Left lung (tissue), 10 donors: ENCODE measurements around the gene CIDEB. TPM values are rescaled to one million over a fixed set of nuclear protein-coding genes. Genes with fewer than 3 reads are reported as not detected.
A peak's percentile ranks its signal among the peaks of the same experiment; 100 is the strongest.

Experiments
- ATAC-seq: fragments of 200-7000 bp; cut with Tn5 transposase; one replicate; pipeline ENCODE4 v1.9.1; 2020; ENCODE audit warnings: moderate library complexity
- DNase-seq, 4 donors: peaks; one replicate each; pipeline ENCODE4 v3.0.0-alpha.2; 2013 to 2020
- H3K27ac ChIP-seq, 2 donors: fragments of 200-600 bp; sonication (generic) in 1 of 2; one replicate each; pipeline versions ENCODE4 v1.5.0 to v1.8.0; 2020 to 2021
- H3K27me3 ChIP-seq, 2 donors: fragments of 200-600 bp; sonication (generic) in 1 of 2; one replicate each; pipeline versions ENCODE4 v1.5.0 to v1.8.0; 2020 to 2021
- H3K36me3 ChIP-seq, 2 donors: fragments of 200-600 bp; sonication (generic) in 1 of 2; one replicate each; pipeline versions ENCODE4 v1.5.0 to v1.8.0; 2020 to 2021
- H3K4me1 ChIP-seq, 2 donors: fragments of 200-600 bp; one replicate each; pipeline ENCODE4 v1.8.0; 2021
- H3K4me3 ChIP-seq, 2 donors: fragments of 200-600 bp; sonication (generic) in 1 of 2; one replicate each; pipeline versions ENCODE4 v1.5.0 to v1.8.0; 2020 to 2021; ENCODE audit warnings: mild to moderate bottlenecking in 1 of 2
- H3K9me3 ChIP-seq, 2 donors: fragments of 200-600 bp; sonication (generic) in 1 of 2; one replicate each; pipeline versions ENCODE4 v1.5.0 to v1.8.0; 2020 to 2021
- intact Hi-C, 2 donors: fragments of 100-400 bp; cut with DNase I; formaldehyde crosslinking; loops; one replicate each; pipeline versions ENCODE4 v1.11.2 to v1.14.2; 2022
- polyA plus RNA-seq, 6 donors: library from polyadenylated mRNA; unstranded; fragments of 120-200 nt; gene quantifications; one replicate each; pipeline ENCODE4 v1.2.1, GENCODE V29; 2013; ENCODE audit not compliant: insufficient read length in 6 of 6
- total RNA-seq, 2 donors: library from RNA; stranded (reverse); fragmentation: NEBNext Ultra II Directional; extraction: Animal tissue kit (Norgen Biotek cat#: 25700); gene quantifications; one replicate each; pipeline ENCODE4 v1.2.1, GENCODE V29; 2021
- TF ChIP-seq, protein P1 (sequence below), 2 donors: fragments of 200-600 bp; sonication (generic) in 1 of 2; IDR thresholded peaks; one replicate each; pipeline versions ENCODE4 v1.5.0 to v1.8.0; 2021; ENCODE audit warnings: antibody characterized with exemption in 2 of 2
- donor health status: DM: no; HTN: yes; CAD: no.
- donor health status: DM: no; HTN: no; CAD: no.

CIDEB gene
- total and polyA plus RNA-seq, 8 donors = 9.2 to 22.7 (median 13.9) TPM

DNA sequence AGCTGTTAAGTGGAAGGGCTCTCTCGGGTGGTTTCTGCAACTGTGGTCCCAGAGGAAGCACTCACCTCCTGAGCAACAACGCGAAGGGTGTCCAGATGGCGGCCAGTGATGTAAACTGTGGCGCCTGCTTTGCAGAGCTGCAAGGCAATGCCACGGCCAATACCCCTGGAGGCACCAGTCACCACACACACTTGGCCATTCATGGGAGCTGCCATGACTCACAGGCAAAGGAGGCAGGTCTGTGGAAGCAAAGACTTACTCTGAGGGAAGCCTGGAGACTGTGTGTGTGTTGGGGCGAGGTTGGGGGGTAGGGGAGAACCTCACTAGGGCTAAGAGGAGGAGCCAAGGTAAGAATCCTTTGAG is 8.9 kb downstream of the CIDEB start:
- peak overlapping the region; percentile 82 to 91 for H3K4me3 ChIP-seq
- TF ChIP-seq, protein P1, sequence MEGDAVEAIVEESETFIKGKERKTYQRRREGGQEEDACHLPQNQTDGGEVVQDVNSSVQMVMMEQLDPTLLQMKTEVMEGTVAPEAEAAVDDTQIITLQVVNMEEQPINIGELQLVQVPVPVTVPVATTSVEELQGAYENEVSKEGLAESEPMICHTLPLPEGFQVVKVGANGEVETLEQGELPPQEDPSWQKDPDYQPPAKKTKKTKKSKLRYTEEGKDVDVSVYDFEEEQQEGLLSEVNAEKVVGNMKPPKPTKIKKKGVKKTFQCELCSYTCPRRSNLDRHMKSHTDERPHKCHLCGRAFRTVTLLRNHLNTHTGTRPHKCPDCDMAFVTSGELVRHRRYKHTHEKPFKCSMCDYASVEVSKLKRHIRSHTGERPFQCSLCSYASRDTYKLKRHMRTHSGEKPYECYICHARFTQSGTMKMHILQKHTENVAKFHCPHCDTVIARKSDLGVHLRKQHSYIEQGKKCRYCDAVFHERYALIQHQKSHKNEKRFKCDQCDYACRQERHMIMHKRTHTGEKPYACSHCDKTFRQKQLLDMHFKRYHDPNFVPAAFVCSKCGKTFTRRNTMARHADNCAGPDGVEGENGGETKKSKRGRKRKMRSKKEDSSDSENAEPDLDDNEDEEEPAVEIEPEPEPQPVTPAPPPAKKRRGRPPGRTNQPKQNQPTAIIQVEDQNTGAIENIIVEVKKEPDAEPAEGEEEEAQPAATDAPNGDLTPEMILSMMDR (IDR thresholded peaks at IDR 0.05) = no peak
- peaks cover 14 to 47% of the 10 kb centered on the region in 2 donors for H3K4me1 ChIP-seq
- peak; percentile 40 for ATAC-seq
- H3K27ac ChIP-seq = peak overlapping the region; percentile 73 to 82
- intact Hi-C loops = loop anchor here in 1 of 2 donors (5.0 kb wide), 1 partner anchor 57 kb away; the partner anchor contains the start of gene TINF2
- peak in 1 of 4 donors; percentile 63 for DNase-seq
- H3K9me3 ChIP-seq = no peaks in the 10 kb centered on the region
- H3K27me3 ChIP-seq = no peaks in the 10 kb centered on the region
- H3K36me3 ChIP-seq = peaks cover 3 to 49% of the 10 kb centered on the region in 2 donors

GRCh38 chr14:24297190-24297964 is 10.4 kb downstream of the CIDEB start:
- Histone ChIP-seq H3K9me3 (no peaks in the 10 kb centered on the region), H3K36me3 (peaks cover 0 to 44% of the 10 kb centered on the region in 2 donors), H3K4me1 (peaks cover 14 to 47% of the 10 kb centered on the region in 2 donors), H3K4me3 (no peak overlapping the region), H3K27ac (peak overlapping the region in 1 of 2 donors; percentile 53), H3K27me3 (no peaks in the 10 kb centered on the region)
- TF ChIP-seq, protein P1 (IDR thresholded peaks at IDR 0.05) = peak in 1 of 2 donors; percentile 16
- intact Hi-C loops = loop anchor here in 1 of 2 donors (5.0 kb wide), 1 partner anchor 55 kb away; the partner anchor contains the start of gene TINF2
- peak; percentile 56 for ATAC-seq
- no peak for DNase-seq

GRCh38 chr14:24296341-24297157 is 11.2 kb downstream of the CIDEB start:
- no peak overlapping the region for H3K4me3 ChIP-seq
- H3K27ac ChIP-seq = peak overlapping the region in 1 of 2 donors; percentile 53
- no peaks in the 10 kb centered on the region for H3K9me3 ChIP-seq
- no peaks in the 10 kb centered on the region for H3K27me3 ChIP-seq
- intact Hi-C loops = loop anchor here in 1 of 2 donors (5.0 kb wide), 1 partner anchor 54 kb away; the partner anchor contains the start of gene TINF2
- peaks cover 14 to 44% of the 10 kb centered on the region in 2 donors for H3K4me1 ChIP-seq
- TF ChIP-seq, protein P1 (IDR thresholded peaks at IDR 0.05) = peak; percentile 61 to 82
- peak in 3 of 4 donors; percentile 71 to 76 (median 72) for DNase-seq
- ATAC-seq = peak; percentile 75
- peaks cover 0 to 44% of the 10 kb centered on the region in 2 donors for H3K36me3 ChIP-seq

DNA sequence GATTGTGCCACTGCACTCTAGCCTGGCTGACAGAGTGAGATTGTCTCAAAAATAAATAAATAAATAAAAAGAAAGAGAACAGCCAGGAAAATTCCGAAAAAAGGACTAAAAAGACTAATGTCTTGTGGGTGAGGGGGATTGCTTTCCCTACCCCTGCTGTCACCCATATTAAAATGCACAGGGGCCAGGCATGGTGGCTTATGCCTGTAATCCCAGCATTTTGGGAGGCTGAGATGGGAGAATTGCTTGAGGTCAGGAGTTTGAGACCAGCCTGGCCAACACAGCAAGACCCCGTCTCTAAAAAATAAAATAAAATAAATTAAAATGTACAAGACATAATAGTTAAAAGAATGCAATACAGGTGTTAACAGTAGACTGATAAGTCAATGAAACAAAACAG is 14.3 kb downstream of the CIDEB start:
- Histone ChIP-seq H3K9me3 (no peaks in the 10 kb centered on the region), H3K4me3 (no peak overlapping the region), H3K27ac (no peak overlapping the region), H3K4me1 (peaks cover 2 to 20% of the 10 kb centered on the region in 2 donors), H3K27me3 (no peaks in the 10 kb centered on the region), H3K36me3 (peaks cover 0 to 68% of the 10 kb centered on the region in 2 donors)
- ATAC-seq (no peak), DNase-seq (no peak)
- intact Hi-C loops = no loop called here
- TF ChIP-seq, protein P1 (IDR thresholded peaks at IDR 0.05) = no peak
